LHCN-M2 (cell line): ENCODE data around the gene LGALS13. TPM values are rescaled to one million over a fixed set of nuclear protein-coding genes. Genes with fewer than 3 reads are reported as not detected.
"Not testable (repeated sequence)": the region's sequence is repeated elsewhere in the genome, so short reads cannot be mapped to it uniquely, and the experiment has no call there.

Experiments used
- DNase-seq: peaks from one replicate; pipeline ENCODE4 v3.0.0-alpha.2; 2012; ENCODE audit warnings: low read depth
- total RNA-seq: library from RNA; depleted of rRNA; stranded (reverse); fragments of >200 nt; gene quantifications from 2 replicates; pipeline ENCODE4 v1.2.3, GENCODE V29; 2014; rRNA removed

LGALS13 gene
- total RNA-seq, 1 experiment from 2014 or later = not detected

- DNase-seq = no peak
Measured at GRCh38 chr19:39617745-39618144, 15.4 kb downstream of the LGALS13 start.

- DNase-seq = no peak
Measured at GRCh38 chr19:39623946-39624345, 21.6 kb downstream of the LGALS13 start.

GRCh38 chr19:39627631-39628030, 25.3 kb downstream of the LGALS13 start:
- DNase-seq = not testable (repeated sequence)

GRCh38 chr19:39631178-39631577, 28.9 kb downstream of the LGALS13 start:
- DNase-seq = no peak

- no peak for DNase-seq
Measured at GRCh38 chr19:39631626-39632025, 29.3 kb downstream of the LGALS13 start.

- no peak for DNase-seq
Measured at GRCh38 chr19:39637891-39638290, 35.6 kb downstream of the LGALS13 start.

GRCh38 chr19:39641773-39642172, 39.4 kb downstream of the LGALS13 start:
- DNase-seq = no peak

GRCh38 chr19:39643591-39643990, 41.3 kb downstream of the LGALS13 start:
- DNase-seq = no peak

GRCh38 chr19:39645800-39646411, 43.6 kb downstream of the LGALS13 start:
- DNase-seq = peak; percentile 18

GRCh38 chr19:39647918-39648317, 45.6 kb downstream of the LGALS13 start:
- DNase-seq = no peak

- DNase-seq = no peak
Measured at GRCh38 chr19:39655613-39656012, 53.3 kb downstream of the LGALS13 start, which contains the start of gene LGALS16. Gene LGALS16 (plus strand): TSS chr19:39655913. CDS start chr19:39655962, 49 bp downstream.

Other genes starting within 250 kb of the LGALS13 start
- gene PAF1, start 211.4 kb upstream of the LGALS13 start, total RNA-seq = 51.9 and 61.7 TPM in 2 replicates
- 32.8 and 38.7 TPM in 2 replicates for gene MED29, start 211.1 kb upstream of the LGALS13 start, total RNA-seq
- 9.3 and 15.0 TPM in 2 replicates for gene ZFP36, start 195.7 kb upstream of the LGALS13 start, total RNA-seq
- gene PLEKHG2, start 189.9 kb upstream of the LGALS13 start, total RNA-seq = 19.9 and 23.4 TPM in 2 replicates
- 159 and 209 TPM in 2 replicates for gene RPS16, start 166.6 kb upstream of the LGALS13 start, total RNA-seq
- 74.8 and 79.0 TPM in 2 replicates for gene SUPT5H, start 156.9 kb upstream of the LGALS13 start, total RNA-seq
- 99.1 and 120 TPM in 2 replicates for gene TIMM50, start 121.7 kb upstream of the LGALS13 start, total RNA-seq
- 2.4 and 2.6 TPM in 2 replicates for gene DLL3, start 103.6 kb upstream of the LGALS13 start, total RNA-seq
- not detected in 2 replicates for gene SELENOV, start 87.4 kb upstream of the LGALS13 start, total RNA-seq
- 3.0 and 4.8 TPM in 2 replicates for gene EID2B, start 69.7 kb upstream of the LGALS13 start, total RNA-seq
- gene EID2, start 62.4 kb upstream of the LGALS13 start, total RNA-seq = 9.7 and 14.8 TPM in 2 replicates
- gene LGALS16, start 53.4 kb downstream of the LGALS13 start, total RNA-seq = not detected in 2 replicates
- not detected in 2 replicates for gene LGALS14, start 102.0 kb downstream of the LGALS13 start, total RNA-seq
- not detected in 2 replicates for gene CLC, start 135.5 kb downstream of the LGALS13 start, total RNA-seq
- gene LEUTX, start 176.3 kb downstream of the LGALS13 start, total RNA-seq = not detected in 2 replicates
- 0.86 and 1.2 TPM in 2 replicates for gene DYRK1B, start 231.6 kb downstream of the LGALS13 start, total RNA-seq
- gene FBL, start 243.9 kb downstream of the LGALS13 start, total RNA-seq = 68.2 and 80.9 TPM in 2 replicates